NK-92 (cell line): ENCODE results near the gene POLR2J.
"Not testable (repeated sequence)": the region's sequence is repeated elsewhere in the genome, so short reads cannot be mapped to it uniquely, and the experiment has no call there.

Experiments used
- DNase-seq: peaks from one replicate; lab custom pipeline; 2025; ENCODE audit not compliant: unreplicated experiment; lab: John Stamatoyannopoulos, UW

POLR2J gene

GRCh38 chr7:102496861-102497260, 18.1 kb upstream of the POLR2J start:
- DNase-seq, result not testable (repeated sequence)

- not testable (repeated sequence) for DNase-seq
These were observed 15.9 kb upstream of the POLR2J start for GRCh38 chr7:102494473-102495149.

DNA sequence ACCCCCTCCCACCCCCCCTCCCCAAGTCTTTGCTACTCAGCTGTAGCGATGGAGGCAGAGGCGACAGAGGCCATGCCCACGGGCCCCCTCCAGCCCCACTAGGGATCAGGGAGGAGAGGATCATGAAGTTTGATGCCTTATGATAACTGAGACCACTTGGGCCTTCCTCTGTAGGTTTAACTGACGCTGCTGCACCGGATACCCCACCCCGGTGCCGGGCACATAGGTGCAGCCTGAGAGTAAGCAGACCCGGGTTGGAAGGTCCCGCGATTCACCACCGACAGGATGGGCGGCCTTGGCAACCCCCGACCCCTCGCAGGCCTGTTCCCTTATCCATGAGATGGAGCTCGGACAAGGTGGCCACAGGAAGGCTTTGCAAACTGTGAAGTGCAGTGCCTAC, 15.3 kb upstream of the POLR2J start:
- DNase-seq, result not testable (repeated sequence)

GRCh38 chr7:102493220-102493935, 14.7 kb upstream of the POLR2J start:
- not testable (repeated sequence) for DNase-seq

DNA sequence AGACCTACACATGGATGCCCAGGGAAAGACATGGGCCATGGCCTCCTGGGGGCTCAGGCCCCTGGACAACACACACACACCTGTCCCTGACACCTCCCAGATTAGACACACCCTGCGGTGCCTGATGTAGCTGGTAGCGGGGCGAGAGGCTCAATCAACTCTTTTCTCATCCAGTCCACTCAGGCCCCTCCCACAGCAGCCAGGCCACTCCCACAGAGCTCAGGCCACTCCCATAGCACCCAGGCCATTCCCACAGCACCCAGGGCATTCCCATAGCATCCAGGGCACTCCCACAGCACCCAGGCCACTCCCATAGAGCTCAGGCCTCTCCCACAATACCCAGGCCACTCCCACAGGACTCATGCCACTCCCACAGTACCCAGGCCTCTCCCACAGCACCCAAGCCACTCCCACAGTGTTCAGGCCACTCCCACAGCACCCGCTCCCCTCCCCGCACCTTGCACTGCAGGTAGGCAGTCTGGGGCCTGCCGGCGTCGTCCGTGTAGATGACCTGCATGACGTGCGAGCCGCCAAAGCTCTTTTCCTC, 11.9 kb upstream of the POLR2J start:
- not testable (repeated sequence) for DNase-seq

- not testable (repeated sequence) for DNase-seq
These were observed 5.6 kb upstream of the POLR2J start for GRCh38 chr7:102484317-102484716.

DNA sequence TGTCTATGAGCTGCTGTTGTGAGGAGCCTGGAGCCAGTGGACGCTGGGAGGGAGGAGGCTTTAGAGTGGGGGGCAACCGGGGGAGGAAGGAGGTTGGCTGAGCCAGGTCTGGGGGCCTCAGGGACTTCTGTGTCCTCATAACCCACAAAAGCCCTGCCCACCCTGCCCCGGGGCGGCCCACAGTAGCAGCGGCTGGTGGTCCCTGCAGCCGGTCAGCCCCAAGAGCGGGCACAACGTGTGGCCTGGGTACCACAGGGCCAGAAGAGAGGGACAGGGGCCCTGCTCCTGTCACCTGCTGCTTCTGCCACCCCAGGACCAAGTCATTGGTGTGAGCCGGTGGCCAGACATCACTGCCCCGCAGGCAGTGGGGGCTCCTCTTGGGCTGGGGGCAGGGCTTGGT, 3.2 kb upstream of the POLR2J start:
- DNase-seq, result not testable (repeated sequence)

GRCh38 chr7:102479982-102480637, 1.4 kb upstream of the POLR2J start:
- DNase-seq, result not testable (repeated sequence)

- DNase-seq, result not testable (repeated sequence)
These were observed 475 bp upstream of the POLR2J start for GRCh38 chr7:102479209-102479584.

GRCh38 chr7:102474736-102475435, 3.8 kb downstream of the POLR2J start:
- DNase-seq, result not testable (repeated sequence)

DNA sequence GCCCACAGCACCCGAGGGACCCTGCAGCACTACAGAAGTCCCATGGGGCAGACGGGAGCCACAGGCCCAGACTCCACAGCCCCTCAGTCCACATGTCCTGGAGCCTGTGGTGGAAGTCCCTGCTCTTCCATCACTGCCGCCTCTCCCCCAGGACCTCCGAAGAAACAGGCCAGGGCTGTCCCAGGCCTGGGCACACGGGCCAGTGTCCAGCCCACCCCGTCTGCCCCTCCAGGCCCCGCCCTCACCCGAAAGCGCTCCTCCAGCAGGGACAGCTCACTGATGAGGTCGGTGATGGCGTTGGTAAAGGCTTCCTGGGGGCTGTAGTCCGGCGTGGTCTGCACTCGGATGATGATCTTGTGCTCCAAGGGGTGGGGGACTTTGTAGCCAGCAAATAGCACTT, 4.6 kb downstream of the POLR2J start:
- not testable (repeated sequence) for DNase-seq

DNA sequence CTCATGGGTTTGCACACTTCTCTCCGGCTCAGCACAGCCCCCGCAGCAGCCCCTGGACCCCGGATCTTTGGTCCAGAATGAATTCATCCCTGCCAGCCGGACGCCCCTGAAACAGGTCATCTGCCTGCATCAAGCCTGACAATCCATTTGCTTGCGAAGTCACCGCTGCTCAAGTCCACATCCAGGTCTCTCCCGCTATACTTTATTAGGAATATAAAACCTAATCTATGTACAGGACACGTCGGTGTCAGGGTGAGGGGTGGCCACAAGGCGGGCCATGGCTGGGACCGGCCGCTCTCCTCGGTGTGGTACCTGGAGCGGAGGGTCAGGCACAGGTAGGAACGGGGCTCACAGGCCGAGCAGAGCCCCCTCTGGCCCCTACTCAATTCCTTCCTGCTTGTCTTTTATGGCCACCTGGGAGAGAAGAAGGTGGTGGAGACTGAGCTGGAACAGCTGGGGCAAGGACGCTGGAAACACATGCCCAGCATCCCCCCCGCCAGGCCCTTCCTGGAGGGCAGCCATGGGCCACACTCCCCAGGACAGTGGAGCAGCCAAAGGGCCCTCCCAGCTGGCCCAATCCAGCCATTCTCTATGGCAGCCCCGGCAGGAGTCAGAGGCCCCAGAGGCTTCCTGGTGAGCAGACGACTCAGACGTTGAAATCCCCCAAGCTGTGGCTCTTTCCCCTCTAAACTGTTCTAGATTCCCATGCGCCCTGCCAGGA, 5.3 kb downstream of the POLR2J start:
- DNase-seq, result no peak

GRCh38 chr7:102472126-102473041, 6.3 kb downstream of the POLR2J start:
- no peak for DNase-seq

DNA sequence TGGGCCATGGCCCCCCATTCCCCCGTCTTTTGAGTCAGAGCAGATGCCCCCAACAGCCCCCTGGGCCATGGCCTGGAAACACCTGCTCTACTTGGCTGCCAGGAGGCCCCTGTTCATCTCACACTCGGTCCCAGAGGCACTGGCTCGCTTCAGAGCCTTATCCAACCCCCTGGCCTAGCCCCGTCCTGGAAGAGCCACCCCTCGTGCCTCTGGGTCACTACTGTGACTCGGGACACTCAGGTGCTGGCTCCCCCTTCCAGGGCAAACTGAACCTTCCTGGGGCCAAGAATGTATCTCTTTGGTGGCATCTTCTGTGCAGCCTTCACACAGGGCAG, 7.0 kb downstream of the POLR2J start:
- DNase-seq, result no peak

DNA sequence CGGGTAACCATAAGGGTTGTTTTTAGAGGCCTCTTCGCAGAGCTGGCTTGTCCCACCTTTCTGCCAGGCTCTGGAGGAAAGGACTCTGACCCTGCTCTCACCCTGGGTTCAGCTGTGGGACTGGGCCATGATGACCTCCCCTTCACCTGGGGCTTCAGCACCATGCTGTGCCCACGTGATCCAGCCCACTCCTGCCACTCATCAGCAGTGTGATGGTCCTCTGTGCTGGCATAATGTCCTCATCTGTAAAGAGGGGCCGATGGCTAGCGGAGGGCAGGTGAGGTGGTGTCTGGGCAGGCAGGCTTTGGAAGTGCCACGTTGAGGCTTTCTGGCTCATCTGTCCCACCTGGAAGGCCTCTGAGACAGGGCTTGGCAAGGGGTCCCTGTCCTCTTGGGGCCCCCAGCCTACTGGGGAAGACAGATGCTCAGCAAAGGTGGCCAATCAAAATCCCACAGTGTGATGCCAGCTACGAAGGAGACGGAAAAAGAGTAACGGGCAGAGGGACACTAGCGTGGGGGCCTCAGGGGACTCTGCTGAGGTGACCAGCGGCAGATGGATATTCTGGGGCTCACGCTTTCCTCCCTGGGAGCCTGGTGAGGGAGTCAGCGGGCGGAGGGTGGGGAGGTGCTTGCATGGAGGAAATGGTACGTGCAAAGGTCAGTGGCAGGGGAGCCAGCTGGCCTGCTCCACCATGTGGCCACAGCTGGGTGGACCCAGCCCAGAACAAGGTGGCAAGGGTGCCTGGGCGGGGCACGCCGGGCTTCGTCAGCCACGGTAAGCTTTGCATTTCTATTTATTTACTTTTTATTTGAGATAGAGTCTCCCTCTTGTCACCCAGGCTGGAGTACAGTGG, 8.5 kb downstream of the POLR2J start:
- no peak for DNase-seq

GRCh38 chr7:102469351-102469971, 9.3 kb downstream of the POLR2J start:
- DNase-seq, result no peak

GRCh38 chr7:102468478-102469350, 10.0 kb downstream of the POLR2J start:
- no peak for DNase-seq
